Measurements from ENCODE around the gene HIF3A.
A peak's percentile ranks its signal among the peaks of the same experiment; 100 is the strongest.

The HIF3A gene

GRCh38 chr19:46330319-46330918 is 33.6 kb downstream of the HIF3A start:
- no peak for DNase-seq (ENCODE audit: low spot score)

GRCh38 chr19:46337487-46337886 is 40.6 kb downstream of the HIF3A start:
- no peak for DNase-seq (ENCODE audit: low spot score)

GRCh38 chr19:46339446-46339845 is 42.6 kb downstream of the HIF3A start:
- no peak for DNase-seq (ENCODE audit: low spot score)

- DNase-seq (ENCODE audit: low spot score), result no peak
Observed at GRCh38 chr19:46340051-46340659, 43.3 kb downstream of the HIF3A start.

GRCh38 chr19:46341937-46342336 is 45.1 kb downstream of the HIF3A start:
- DNase-seq (ENCODE audit: low spot score), result no peak

- DNase-seq (ENCODE audit: low spot score), result no peak
Observed at GRCh38 chr19:46344363-46344762, 47.5 kb downstream of the HIF3A start.

GRCh38 chr19:46345157-46345556 is 48.3 kb downstream of the HIF3A start:
- DNase-seq (ENCODE audit: low spot score), result no peak

GRCh38 chr19:46346821-46347571 is 50.2 kb downstream of the HIF3A start, which contains the start of gene PPP5C:
TSS of gene PPP5C (plus strand) at chr19:46347087. CDS start at chr19:46347097, 10 bp downstream.
- peak; percentile 95 for DNase-seq (ENCODE audit: low spot score)

GRCh38 chr19:46347572-46347883 is 50.7 kb downstream of the HIF3A start:
- DNase-seq (ENCODE audit: low spot score), result no peak

GRCh38 chr19:46347985-46348384 is 51.1 kb downstream of the HIF3A start:
- DNase-seq (ENCODE audit: low spot score), result no peak

- no peak for DNase-seq (ENCODE audit: low spot score)
Observed at GRCh38 chr19:46349311-46349993, 52.6 kb downstream of the HIF3A start.

GRCh38 chr19:46350029-46350757 is 53.4 kb downstream of the HIF3A start:
- no peak for DNase-seq (ENCODE audit: low spot score)

- DNase-seq (ENCODE audit: low spot score), result no peak
Observed at GRCh38 chr19:46350758-46351159, 53.9 kb downstream of the HIF3A start.

- no peak for DNase-seq (ENCODE audit: low spot score)
Observed at GRCh38 chr19:46351241-46352041, 54.6 kb downstream of the HIF3A start.

- no peak for DNase-seq (ENCODE audit: low spot score)
Observed at GRCh38 chr19:46353730-46354528, 57.1 kb downstream of the HIF3A start.

- DNase-seq (ENCODE audit: low spot score), result no peak
Observed at GRCh38 chr19:46355234-46356148, 58.6 kb downstream of the HIF3A start.

GRCh38 chr19:46356149-46357055 is 59.6 kb downstream of the HIF3A start:
- no peak for DNase-seq (ENCODE audit: low spot score)

GRCh38 chr19:46357846-46358583 is 61.2 kb downstream of the HIF3A start:
- DNase-seq (ENCODE audit: low spot score), result no peak
